HG02870 (cell line): ENCODE results near the gene TMPRSS4.

Experiments
- ATAC-seq: cut with Tn5 transposase; IDR thresholded peaks from one replicate; pipeline ENCODE4 v1.9.1; 2021; ENCODE audit warnings: mild to moderate bottlenecking, moderate library complexity; ENCODE audit not compliant: unreplicated experiment

TMPRSS4 gene

GRCh38 chr11:118170882-118171268 lies 94.0 kb downstream of the TMPRSS4 start:
- no peak for ATAC-seq
